ENCODE measurements around the gene WDR81.

- TF ChIP-seq POLR2AphosphoS5 (IDR thresholded peaks at IDR 0.05; ENCODE audit: borderline replicate concordance, low read depth, low read length) (no peak), FOXP2 (optimal IDR thresholded peaks at IDR 0.05; ENCODE audit: control extremely low read depth, extremely low read length, insufficient read depth) (no peak)
Observed at GRCh38 chr17:1755827-1756262, 31.3 kb downstream of the WDR81 start.

All from SK-N-MC (cell line).